ENCODE measurements around the gene CARS2.
"Not testable (repeated sequence)": the region's sequence is repeated elsewhere in the genome, so short reads cannot be mapped to it uniquely, and the experiment has no call there.

CARS2 gene

DNA sequence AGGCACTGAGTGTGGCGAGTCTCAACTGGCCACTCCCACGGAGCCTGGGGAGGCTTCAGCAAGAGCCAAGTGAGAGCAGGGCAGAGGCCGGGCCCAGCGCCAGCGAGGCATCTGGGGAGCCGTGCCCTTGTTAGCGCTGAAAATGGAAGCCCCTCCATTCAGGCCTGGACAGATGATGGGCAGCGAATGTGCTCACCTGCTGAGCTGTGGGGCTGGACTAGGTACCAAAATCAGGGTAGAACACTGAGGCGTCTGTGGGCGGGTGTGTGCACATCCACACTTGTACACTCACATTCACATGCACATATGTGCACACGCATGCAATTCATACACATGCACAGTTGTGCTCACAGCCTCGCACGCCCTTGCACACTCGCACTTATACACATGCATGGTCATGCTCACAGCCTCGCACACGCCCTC is 69.9 kb downstream of the CARS2 start:
- no peak for DNase-seq

DNA sequence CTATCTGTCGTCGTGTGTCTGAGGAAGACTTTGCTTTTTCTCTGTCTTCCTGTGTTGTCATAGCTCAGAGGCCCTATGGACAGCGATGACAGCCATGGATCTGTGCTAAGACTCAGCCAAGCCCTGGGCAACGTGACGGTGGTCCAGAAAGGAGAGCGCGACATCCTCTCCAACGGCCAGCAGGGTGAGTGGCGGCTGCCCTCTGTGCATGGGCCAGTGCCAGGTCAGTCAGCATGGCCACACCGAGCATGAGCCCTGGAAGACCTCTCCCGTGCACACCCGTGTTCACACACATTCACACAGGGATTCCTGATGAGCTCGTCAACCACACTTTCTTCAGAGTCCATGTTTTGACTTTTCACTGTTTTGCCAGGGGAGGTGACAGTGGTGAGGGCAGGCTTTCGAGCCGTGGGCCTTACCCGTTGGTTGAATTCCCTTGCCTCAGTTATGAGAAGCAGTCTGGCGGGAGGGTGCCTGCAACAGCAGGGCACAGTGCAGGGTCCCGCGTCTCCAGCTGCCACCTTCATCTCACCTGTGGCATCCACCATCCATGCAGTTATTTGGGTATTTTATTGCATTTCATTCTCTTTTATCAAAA is 70.4 kb downstream of the CARS2 start:
- DNase-seq: no peak

DNA sequence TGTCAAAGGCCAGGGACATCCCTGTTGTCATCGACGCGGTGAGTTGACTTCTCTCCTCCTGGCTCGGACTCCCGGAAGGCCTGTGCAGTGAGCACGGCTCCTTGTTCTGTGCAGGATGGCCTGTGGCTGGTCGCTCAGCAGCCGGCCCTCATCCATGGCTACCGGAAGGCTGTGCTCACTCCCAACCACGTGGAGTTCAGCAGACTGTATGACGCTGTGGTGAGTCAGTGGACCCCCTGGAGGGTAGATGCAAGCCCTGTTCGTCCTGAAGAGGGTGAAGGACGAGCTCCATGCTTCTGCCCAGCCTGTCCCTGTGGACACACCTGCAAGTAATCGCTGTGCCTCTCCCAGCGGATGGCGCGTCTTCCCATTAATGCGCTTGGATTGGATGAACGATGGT is 71.4 kb downstream of the CARS2 start:
- no peak for DNase-seq

DNA sequence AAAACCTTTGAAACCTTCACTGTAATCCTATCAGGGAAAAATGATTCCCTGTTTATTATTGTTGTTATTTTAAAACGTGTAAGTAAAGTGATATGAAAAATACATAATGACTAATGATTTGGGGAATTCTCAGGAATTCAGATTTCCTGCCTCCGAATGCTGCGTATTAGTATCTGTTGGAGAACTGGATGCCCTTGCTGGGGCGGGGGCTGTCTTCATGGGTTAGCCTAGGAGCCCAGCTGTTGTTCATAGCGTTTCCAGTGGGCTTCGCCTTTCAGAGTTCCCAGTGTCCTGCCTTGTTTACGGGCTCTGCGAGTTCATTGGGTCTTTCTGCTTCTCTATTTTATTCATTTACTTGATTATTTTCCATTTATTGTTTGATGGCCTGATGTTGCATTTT is 72.1 kb downstream of the CARS2 start:
- no peak for DNase-seq

DNA sequence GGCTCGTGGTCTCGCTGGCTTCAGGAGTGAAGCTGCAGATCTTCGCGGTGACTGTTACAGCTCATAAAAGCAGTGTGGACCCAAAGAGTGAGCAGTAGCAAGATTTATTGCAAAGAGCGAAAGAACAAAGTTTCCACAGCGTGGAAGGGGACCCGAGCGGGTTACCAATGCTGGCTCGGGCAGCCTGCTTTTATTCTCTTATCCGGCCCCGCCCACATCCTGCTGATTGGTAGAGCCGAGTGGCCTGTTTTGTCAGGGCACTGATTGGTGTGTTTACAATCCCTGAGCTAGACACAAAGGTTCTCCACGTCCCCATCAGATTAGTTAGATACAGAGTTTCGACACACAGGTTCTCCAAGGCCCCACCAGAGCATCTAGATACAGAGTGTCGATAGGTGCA is 73.7 kb downstream of the CARS2 start:
- DNase-seq: not testable (repeated sequence)

DNA sequence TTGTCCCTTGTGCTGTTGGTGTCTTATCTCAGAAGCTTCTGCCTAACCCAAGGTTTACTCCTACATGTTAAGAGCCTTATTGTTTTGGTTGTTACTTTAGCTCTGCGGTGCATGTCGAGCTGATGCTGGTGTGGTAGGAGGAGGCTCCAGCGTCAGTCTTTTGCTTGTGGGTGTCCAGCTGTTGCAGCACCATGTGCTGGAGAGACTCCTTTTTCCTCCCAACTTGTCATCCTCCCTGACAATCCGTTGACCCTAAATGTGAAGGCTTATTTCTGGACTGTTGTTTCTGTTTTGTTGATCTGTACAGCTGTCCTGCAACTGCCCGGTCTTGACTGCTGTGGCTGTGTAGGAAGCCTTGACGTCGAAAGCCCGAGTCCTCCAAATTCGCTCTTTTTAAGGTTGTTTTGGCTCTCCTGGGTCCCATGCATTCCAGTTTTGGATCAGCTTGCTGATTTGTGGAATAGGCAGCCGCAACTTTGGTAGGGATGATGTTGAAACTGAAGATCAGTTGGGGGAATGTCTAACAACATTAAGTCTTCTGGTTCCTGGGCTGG is 75.3 kb downstream of the CARS2 start:
- DNase-seq: no peak

DNA sequence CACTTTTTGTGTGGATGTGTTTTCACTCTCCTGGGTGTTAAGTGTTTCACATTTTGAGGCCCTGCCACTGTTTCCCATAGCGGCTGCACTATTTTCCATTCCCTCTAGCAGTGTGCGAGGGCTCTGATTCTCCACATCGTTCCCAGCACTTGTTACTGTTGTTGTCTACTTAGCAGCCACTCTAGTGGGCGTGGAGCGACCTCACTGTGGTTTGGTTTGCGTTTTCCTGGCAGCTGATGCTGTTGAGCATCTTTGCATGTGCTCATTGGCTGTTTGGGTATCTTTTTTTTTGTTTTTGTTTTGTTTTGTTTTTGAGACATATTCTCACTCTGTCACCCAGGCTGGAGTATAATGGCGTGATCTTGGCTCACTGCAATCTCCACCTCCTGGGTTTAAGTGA is 76.2 kb downstream of the CARS2 start:
- DNase-seq: peak; percentile 16

DNA sequence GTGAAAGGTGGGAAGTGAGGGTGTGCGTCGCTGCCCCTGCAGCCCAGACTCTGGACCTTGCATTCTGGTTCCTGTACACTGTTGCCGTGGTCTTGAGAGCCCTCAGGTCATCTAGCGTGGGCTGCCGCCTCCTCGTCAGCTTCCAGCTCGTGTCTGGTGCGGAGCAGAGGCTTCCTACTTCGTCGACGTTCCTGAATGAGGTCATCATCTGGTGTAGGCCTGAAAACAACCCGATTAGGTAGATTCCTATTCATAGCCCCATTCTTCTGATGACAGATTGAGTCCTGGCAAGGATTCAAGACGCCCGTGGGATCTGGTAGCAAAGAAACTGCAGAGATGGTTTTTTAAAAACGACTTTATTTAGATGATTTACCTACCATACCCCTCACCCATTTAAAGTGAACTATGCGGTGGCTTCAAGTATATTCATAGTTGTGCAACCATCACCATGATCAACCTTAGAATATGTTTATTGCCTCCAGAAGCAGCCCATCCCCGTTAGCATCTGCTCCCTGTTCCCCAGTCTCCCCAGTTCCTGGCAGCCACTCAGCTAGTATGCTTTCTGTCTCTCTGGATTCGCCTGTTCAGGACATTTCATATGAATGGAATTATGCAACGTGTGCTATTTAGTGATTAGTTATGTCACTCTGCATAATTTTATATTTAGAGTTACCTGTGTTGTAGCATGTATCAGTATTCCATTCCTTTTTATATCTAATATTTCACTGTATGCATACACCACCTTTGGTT is 76.8 kb downstream of the CARS2 start:
- DNase-seq: no peak

DNA sequence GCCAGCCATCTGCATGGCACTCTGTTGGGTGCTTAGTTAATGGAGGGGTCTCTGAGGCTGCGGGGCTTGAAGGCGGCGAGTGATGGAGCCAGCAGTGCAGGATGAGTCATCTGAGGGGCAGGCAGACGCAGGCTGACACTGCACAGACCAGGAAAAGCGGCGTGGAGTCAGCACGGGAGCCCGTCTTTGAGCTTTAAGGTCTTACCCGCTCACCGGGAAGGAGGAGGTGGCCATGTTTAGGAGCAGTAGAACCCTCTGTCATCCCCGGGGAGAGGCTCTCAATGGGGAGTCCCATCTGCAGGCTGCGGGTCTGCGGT is 77.5 kb downstream of the CARS2 start:
- no peak for DNase-seq

DNA sequence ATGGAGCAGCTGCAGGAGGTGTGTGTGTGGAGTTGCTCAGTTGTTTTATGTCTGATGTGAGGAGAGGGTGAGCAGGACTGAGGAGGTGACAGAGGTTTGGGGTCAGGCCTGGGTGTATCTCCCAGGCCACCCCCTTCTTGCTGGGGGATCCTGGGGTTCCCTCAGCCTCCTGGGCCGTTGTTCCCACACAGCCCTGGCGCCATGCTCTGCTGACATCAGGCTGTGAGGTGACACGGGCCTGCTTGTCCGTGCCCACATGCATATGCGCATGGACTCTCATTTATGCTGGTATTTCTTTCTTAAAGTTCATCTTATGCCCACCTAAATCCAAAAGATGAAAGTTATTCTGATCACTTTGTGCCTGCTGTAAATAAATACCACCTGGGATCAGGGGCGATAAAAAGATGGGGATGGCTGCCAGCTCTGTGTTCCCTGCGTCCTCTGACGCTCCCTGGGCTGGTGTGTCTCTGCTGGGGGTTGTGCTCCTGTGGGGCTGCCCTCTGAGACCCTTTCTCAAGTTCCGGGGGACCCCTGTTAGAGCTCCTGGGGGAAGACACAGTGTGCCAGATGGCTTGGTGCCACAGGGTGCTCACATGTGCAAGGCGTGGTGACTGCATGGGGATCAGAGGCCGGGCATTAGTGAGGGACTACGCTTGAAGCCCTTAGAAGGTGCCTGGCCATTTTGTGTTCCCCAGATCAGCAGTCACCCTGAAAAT is 78.0 kb downstream of the CARS2 start:
- no peak for DNase-seq

DNA sequence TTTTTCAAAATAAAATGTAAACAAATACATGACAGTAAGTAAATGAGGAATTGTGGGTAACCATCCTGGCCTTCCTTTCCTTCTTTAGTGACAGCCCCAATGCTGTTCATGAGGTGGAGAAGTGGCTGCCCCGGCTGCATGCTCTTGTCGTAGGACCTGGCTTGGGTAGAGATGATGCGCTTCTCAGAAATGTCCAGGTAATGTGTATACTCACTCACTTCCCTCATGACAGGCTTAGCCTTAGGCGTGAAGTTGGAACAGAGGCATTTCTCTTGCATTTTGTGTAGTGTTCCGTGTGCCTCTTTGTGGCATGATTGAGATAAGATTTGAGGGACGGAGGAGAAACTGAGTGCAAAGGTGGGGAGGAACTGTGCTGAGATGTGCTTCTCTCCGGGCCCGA is 78.6 kb downstream of the CARS2 start:
- DNase-seq: no peak

DNA sequence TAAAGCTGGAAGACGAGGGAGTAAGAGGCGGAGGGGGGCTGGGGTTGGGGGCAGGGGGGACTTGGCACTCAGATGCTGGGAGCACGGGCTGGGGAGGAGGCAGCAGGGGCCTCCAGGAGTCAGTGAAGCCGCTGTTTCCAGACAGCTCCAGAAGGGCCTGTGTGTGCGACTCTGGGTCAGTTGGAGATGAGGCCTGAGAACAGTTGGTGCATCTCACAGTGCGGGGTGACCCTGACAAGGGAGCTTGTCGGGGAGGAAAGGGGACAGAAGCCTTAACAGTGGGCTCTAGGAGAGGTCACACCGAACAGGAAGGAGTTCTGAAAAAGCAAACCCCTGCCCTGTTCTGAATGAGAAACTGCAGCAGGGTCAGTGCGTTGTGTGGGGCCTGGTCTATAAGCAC is 79.4 kb downstream of the CARS2 start:
- DNase-seq: no peak

DNA sequence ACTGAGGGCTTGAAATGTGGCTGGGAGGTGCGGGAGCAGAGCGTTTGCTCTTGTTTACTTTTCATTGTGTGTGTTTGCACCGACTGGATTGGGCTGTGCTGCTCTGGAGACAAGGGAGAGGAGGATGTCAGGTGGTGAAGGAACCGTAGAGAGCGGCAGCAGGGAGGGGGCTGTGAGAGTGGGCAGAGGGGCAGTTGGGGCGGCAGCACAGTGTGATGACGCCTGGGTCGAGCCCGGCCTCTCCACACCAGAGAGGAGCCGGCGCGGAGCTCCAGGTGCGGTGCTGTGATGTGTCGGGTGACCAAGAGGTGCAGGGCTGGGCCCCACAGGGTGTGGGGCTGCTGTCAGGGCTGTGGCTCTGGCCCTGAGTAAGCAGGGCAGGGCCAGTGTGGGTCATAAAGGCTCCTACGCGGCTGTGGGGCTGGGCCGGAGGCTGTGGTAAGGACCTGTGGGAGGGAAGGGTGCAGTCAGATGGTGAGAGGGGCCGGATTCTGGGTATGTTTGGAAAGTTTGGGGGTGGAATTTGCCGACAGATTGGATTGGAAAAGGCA is 80.1 kb downstream of the CARS2 start:
- DNase-seq: no peak

DNA sequence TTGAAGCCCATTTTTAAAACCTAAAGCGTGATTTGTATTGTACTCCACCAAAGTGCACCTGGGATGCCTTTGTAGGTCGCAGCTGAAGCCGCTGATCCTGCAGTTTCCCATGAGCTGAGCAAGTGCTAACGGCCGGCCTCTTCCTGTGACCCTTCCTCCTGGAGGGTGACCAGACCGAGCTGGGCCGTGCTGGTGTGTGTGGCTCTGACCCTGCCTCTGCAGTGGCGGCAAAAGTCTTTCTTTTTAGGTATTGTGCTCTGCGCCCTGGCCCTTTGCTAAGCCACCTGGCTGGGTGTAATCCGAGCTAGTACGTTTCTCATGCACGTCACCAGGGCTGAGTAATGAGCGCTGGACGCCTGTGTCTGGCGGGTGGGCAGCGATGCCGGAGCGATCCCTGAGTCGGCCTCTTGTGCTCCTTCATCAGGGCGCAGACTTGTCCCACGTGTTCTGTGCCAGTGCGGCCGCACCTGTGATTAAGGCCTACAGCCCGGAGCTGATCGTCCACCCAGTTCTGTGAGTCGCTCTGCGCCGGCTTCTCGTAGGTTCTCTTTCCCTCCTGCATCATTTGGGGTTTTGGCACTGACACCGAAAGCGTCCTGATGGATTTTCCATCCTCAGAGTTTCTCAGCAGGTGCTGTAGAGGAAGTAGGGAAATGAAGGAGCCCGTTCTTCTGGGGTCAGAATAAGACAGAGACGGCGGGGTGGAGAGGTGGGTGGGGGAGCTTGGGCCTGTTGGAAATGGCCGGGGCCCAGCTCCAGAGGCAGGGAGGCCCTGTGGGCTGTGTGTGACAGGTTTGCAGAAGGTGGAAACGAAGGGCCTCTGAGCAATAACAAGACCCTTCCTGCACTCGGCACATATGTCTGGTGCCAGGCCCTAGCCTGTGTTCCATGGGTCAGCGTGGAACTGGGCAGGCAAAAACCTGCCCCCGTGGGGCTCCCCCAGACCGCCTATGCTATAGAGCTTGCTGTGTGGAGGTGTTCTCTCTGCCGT is 80.9 kb downstream of the CARS2 start:
- no peak for DNase-seq

DNA sequence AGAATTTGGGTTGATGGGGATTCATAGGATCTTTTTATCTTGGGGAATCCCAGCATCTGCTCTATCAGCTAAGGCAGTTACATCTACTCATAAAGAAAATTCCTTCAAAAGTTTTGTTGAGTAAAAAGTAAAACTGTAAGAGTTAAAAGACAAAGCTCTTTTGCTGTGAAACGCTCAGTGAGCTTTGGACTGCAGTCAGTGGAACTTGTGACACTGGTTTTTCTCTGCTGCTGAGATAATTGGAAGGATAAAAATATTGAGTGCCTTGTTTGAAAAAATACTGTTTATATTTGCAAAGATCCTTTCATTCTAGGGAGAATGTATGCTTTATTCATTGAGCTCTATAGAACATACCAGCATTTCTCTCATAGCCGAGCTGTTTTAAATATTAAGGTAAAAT is 85.3 kb downstream of the CARS2 start:
- DNase-seq: no peak

DNA sequence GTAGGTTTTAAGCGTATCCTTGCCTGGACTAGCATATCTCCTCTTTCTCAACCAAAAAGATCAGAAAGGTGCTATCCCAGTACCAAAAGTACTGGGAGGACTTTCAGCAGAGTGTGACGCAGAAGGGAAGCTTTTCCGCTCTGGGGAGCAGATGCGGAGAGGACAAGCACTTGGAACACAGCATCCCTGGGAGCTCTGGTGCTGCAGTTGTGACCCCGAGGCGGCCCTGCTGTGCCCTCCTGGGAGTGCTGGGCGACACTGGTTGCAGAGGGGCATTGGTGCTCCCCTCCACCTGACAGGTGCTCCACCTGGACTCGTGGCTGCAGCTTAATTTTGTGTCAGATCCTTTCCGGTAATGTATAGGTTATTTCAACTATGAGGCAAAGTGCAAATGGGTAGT is 87.1 kb downstream of the CARS2 start:
- DNase-seq: no peak

DNA sequence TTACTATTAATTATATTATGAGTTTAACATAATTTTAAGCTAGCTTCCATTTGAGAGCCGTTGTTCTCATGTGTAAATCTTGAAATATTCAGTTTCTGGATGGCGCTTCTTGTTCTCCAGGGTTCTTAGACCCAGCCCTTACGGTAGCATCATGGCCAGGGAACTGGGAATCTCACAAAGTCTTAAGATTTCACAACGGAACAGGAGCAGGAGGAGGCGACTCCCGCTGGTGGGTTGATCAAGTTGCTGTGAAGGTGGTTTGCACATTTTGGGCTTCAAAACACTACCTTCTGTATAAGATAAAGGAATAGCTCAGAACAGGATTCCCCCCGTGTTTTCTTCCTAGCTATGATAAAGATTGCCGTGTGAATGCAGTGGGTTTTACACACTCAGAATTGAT is 87.7 kb downstream of the CARS2 start:
- DNase-seq: no peak

DNA sequence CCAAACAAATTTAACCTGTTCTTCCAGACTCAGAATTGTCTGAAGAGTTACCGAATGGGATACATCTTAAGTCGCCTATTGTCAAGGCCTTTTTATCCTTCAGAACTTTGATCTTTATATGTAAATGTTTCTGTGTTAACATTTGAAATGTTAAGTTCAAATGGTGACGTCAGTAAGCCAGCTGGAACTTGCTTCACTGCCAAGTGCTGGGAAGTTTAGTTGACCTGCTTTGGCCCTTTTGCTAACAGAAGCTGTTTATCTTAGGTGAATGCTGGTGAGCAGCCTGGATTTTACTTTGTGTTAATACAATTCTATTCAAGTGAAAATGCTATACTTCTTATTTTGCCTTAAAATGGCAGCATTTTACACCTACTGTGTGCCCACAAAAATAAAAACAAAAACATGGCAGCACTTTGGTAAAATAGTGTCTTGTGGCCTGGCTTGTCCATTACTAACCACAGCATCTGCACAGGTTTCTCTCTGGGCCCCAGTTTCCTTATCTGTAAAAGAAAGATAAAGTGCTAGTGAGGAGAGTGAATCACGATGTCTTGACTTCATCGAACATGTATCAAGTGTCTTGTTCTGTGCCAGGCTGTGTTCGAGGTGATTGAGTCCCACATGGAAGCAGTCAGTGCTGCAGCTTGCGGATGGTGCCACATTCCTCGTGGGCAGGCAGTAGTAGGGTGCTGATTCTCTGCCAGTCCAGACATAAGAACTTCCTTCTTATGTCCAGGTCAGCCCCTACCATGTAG is 88.4 kb downstream of the CARS2 start:
- DNase-seq: no peak

DNA sequence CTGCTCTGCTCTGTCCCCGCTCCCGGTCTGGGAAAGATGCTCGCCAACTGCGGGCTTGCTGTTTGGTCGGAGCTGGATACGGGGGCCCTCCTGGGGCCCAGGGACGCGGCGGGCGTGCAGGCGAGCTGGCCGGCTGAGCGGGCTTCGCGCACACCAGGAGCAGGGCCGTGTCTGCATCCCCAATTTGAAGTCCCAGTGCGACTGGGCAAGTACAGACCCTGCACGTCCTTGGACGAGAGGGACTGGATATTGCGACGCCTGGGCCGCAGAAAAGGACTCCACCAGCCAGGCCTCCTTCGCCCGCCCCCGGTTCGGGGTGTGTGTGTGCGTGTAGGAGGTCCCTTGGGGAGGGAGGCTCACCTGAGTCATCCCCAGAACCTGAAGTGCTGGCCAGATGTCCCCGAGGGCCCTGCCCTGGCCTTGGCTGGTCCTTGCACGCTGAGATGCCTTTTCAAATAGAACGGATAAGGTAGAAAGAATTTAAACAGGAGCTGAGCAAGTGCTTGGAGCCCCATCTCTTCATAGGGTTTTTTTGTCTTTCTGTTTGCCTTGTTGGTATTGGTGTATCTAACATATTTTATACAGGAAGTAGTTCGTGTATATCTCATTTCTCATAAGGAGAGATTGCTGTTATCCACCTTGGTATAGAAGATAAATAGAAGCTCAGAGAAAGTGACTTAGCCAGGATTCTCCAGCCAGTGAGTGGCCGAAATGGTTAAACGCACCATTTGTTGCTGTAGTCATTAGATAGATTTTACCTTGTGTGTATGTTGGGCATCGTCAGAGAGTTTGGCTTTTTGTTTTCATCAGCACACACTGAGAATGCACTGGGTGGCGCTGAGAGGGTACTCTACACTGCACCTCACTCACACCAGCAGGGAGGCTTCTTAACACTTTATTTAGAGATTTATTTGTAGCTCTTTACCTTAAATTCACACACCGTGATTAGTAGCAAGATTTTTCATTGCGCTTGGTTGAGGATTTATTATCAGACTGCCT is 89.5 kb downstream of the CARS2 start:
- peak; percentile 33 for DNase-seq

DNA sequence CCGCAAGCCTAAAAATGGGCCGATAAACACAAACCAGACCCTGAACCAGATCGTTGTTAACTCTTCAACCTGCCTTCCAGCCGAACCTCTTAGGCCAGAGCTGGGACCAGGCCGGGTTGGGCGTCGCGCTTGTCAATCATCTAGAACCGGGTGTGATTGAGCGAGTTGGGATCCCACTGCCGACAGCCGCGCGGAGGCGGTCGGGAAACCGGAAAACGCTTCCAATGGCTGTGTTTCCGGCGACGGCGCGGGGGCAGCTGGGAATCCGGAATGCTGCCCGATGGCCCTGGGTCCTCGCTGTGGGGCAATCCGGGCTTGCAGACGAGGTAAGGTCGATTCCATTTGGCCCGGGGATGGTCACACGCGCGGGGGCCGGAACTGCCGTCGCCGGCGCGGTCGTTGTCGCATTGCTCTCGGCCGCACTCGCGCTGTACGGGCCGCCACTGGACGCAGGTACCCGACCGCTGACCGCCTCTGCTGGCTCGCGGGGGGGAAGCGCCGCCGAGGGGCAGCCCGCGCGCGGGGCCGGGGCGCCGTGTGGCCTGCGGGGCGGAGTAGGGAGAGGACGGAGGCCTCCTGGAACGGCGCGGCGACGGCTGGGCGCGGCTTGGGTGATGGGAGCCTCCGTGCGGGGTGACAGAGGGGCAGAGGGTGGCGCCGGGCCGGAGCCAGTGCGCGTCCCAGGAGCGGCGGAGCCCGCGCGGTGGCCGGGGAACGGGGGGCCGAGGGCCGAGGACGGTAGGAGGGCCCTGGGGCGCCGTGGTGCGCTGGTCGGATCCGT is 90.4 kb downstream of the CARS2 start, which contains the start of gene NAXD:
TSS of gene NAXD (plus strand) at position 224 of the 781 bp plus-strand sequence. CDS start at position 281, 57 bp downstream.
- peak; percentile 82 for DNase-seq
